Spleen (tissue), 13 donors: ENCODE measurements around the gene PCDHGA2. TPM values are rescaled to one million over a fixed set of nuclear protein-coding genes. Genes with fewer than 3 reads are reported as not detected.

Experiments
- DNase-seq: peaks from one replicate; pipeline ENCODE4 v3.0.0-alpha.2; 2020
- H3K27ac ChIP-seq, 8 donors: fragments of 200-600 bp; sonication (generic) in 7 of 8; 1 replicate in 4 of 8; 2 replicates in 4 of 8; pipeline versions ENCODE4 v1.5.0 to v1.8.0; 2016 to 2021; ENCODE audit warnings: inconsistent platforms in 4 of 8, mild to moderate bottlenecking in 4 of 8, moderate library complexity in 1 of 8
- H3K27me3 ChIP-seq, 7 donors: fragments of 200-600 bp; sonication (generic) in 6 of 7; replicated peaks in 1 of 7; 1 replicate in 4 of 7; 2 replicates in 3 of 7; pipeline versions ENCODE4 v1.5.0 to v1.8.0; 2016 to 2021; ENCODE audit warnings: inconsistent platforms in 3 of 7, mild to moderate bottlenecking in 1 of 7
- H3K36me3 ChIP-seq, 6 donors: fragments of 200-600 bp; sonication (generic) in 5 of 6; 1 replicate in 4 of 6; 2 replicates in 2 of 6; pipeline versions ENCODE4 v1.5.0 to v1.8.0; 2016 to 2021; ENCODE audit warnings: inconsistent platforms in 2 of 6
- H3K4me1 ChIP-seq, 6 donors: fragments of 200-600 bp; sonication (generic) in 5 of 6; 1 replicate in 3 of 6; 2 replicates in 3 of 6; pipeline versions ENCODE4 v1.5.0 to v1.8.0; 2016 to 2021; ENCODE audit warnings: inconsistent platforms in 3 of 6
- H3K4me3 ChIP-seq, 8 donors: fragments of 200-600 bp; sonication (generic) in 7 of 8; 1 replicate in 4 of 8; 2 replicates in 4 of 8; pipeline versions ENCODE4 v1.5.0 to v1.8.0; 2016 to 2021; ENCODE audit warnings: inconsistent platforms in 4 of 8, mild to moderate bottlenecking in 4 of 8, moderate library complexity in 2 of 8
- H3K9me3 ChIP-seq, 8 donors: fragments of 200-600 bp; sonication (generic) in 7 of 8; 1 replicate in 4 of 8; 2 replicates in 4 of 8; pipeline versions ENCODE4 v1.5.0 to v1.8.0; 2016 to 2021; ENCODE audit warnings: inconsistent platforms in 4 of 8
- POLR2A ChIP-seq, 3 donors: fragments of 450-650 bp; IDR thresholded peaks; one replicate each; pipeline ENCODE4 v1.5.1; 2017; ENCODE audit warnings: antibody characterized with exemption in 3 of 3, mild to moderate bottlenecking in 1 of 3
- POLR2AphosphoS5 ChIP-seq, 3 donors: sonication (generic); formaldehyde crosslinking; IDR thresholded peaks; one replicate each; pipeline ENCODE4 v1.5.1; 2017; ENCODE audit warnings: antibody characterized with exemption in 3 of 3
- WGBS, 5 donors: extraction: QIAGEN DNeasy Blood & Tissue Kit in 3 of 5; methylation state at CpG; one replicate each; pipeline versions ENCODE4 v1.1.5 to v1.1.7; 2013 to 2018; 5-methylcytosine and 5-hydroxymethylcytosine counted together
- intact Hi-C: fragments of 100-400 bp; cut with DNase I; formaldehyde crosslinking; loops from one replicate; pipeline ENCODE4 v1.15.0; 2023; ENCODE audit warnings: low total_unique reads
- long read RNA-seq, 2 donors: transcript quantifications; one replicate each; lab custom pipeline, GENCODE V29; 2026
- polyA plus RNA-seq, 3 donors: library from polyadenylated mRNA; stranded (reverse); fragments of 200-250 nt; gene quantifications; one replicate each; pipeline ENCODE4 v1.2.1, GENCODE V29; 2013
- total RNA-seq, 7 donors: library from RNA; depleted of rRNA in 3 of 7; stranded (reverse); fragments of >200 nt in 3 of 7; fragmentation: NEBNext Ultra II Directional in 4 of 7; extraction: Animal tissue kit (Norgen Biotek cat#: 25700) in 4 of 7; gene quantifications; one replicate each; pipeline versions ENCODE4 v1.1.0 to v1.2.1, GENCODE V29; 2016 to 2021
- TF ChIP-seq, protein P1 (sequence below), 11 experiments: fragments of 200-600 bp in 7 of 11; fragments of 450-650 bp in 4 of 11; sonication (generic) in 4 of 11; IDR thresholded peaks in 8 of 11; conservative IDR thresholded peaks in 3 of 11; 1 replicate in 7 of 11; 2 replicates in 4 of 11; pipeline versions ENCODE4 v1.4.0 to v1.8.0; 2016 to 2021; ENCODE audit warnings: antibody characterized with exemption in 11 of 11, inconsistent platforms in 4 of 11, mild to moderate bottlenecking in 1 of 11
- donor health status: healthy with polysubstance abuse.
- donor health status: DM: no; HTN: no; CAD: no; lungs with moderate emphysema.
- donor health status: DM: no; HTN: no; CAD: no.
- donor health status: Bipolar disorder and iron deficiency.
- donor health status: healthy.
- donor health status: DM: no; HTN: no; CAD: no.
- donor health status: DM: yes; HTN: yes; CAD: no.

PCDHGA2 gene
- total RNA-seq = 1 to 10 TPM in 6 of 7 donors, under 1 TPM in 1; 0.84 to 3.9 (median 1.8) TPM
- polyA plus RNA-seq = under 1 TPM; 0.04 to 0.19 (median 0.06) TPM
- long read RNA-seq, donor 1, full-length matches to known transcripts = 2 of 2 reads
- long read RNA-seq, donor 1, partial matches to known transcripts = 0 of 2 reads
- long read RNA-seq, donor 1, other reads (novel, unspliced or antisense) = 0 of 2 reads
- long read RNA-seq, donor 2, full-length matches to known transcripts = 1 of 1 reads
- long read RNA-seq, donor 2, partial matches to known transcripts = 0 of 1 reads
- long read RNA-seq, donor 2, other reads (novel, unspliced or antisense) = 0 of 1 reads

DNA sequence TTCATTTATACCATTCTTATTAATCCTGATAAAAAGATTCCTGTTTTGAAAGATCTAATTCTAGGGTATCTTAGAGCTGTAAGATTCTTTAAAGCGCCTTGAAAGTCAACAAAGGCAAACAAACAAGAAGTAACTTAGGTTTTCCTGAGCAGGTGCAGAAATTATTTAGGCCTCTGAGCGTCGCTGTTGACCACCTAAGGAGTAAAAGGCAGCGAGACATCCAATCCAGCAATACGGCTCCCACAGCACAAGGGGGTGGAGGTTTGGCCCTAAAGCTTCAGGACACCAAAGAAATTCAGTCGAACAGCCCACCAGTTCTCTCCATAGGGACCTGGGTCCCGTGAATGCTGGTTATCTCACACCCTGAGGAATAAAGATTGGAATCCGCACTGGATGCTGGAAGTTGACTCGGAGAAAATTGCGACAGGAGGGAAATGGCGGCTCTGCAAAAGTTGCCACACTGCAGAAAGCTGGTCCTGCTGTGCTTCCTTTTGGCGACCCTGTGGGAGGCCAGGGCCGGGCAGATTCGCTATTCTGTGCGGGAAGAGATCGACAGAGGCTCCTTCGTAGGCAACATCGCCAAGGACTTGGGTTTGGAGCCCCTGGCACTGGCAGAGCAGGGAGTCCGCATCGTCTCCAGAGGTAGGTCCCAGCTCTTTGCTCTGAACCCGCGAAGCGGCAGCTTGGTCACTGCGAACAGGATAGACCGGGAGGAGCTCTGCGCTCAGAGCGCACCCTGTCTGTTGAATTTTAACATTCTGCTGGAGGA, at the start of gene PCDHGA2:
TSS of gene PCDHGA2 (plus strand) at position 223 of the 769 bp plus-strand sequence.
- WGBS, 5 donors = 13 to 18% (median 14%) methylated on average over 26 to 27 of the region's 27 CpGs
- no peaks in the 10 kb centered on the region for H3K4me1 ChIP-seq
- intact Hi-C loops = no loop called here
- no peaks in the 10 kb centered on the region for H3K36me3 ChIP-seq
- no peak within 1 kb of the TSS for H3K27ac ChIP-seq
- DNase-seq = no peak
- peaks cover 0 to 100% (median 88%) of the 10 kb centered on the region in 8 donors for H3K9me3 ChIP-seq
- TF ChIP-seq POLR2AphosphoS5 (IDR thresholded peaks at IDR 0.05) = no peak
- TF ChIP-seq, protein P1, sequence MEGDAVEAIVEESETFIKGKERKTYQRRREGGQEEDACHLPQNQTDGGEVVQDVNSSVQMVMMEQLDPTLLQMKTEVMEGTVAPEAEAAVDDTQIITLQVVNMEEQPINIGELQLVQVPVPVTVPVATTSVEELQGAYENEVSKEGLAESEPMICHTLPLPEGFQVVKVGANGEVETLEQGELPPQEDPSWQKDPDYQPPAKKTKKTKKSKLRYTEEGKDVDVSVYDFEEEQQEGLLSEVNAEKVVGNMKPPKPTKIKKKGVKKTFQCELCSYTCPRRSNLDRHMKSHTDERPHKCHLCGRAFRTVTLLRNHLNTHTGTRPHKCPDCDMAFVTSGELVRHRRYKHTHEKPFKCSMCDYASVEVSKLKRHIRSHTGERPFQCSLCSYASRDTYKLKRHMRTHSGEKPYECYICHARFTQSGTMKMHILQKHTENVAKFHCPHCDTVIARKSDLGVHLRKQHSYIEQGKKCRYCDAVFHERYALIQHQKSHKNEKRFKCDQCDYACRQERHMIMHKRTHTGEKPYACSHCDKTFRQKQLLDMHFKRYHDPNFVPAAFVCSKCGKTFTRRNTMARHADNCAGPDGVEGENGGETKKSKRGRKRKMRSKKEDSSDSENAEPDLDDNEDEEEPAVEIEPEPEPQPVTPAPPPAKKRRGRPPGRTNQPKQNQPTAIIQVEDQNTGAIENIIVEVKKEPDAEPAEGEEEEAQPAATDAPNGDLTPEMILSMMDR (IDR thresholded peaks at IDR 0.05 in 8 of 11, conservative IDR thresholded peaks at IDR 0.05 in 3 of 11) = peak in 2 of 11 experiments; percentile 30 to 38
- peak within 1 kb of the TSS in 4 of 8 donors; percentile 11 to 39 (median 24) for H3K4me3 ChIP-seq
- H3K27me3 ChIP-seq = peaks cover 0 to 100% (median 24%) of the 10 kb centered on the region in 7 donors

DNA sequence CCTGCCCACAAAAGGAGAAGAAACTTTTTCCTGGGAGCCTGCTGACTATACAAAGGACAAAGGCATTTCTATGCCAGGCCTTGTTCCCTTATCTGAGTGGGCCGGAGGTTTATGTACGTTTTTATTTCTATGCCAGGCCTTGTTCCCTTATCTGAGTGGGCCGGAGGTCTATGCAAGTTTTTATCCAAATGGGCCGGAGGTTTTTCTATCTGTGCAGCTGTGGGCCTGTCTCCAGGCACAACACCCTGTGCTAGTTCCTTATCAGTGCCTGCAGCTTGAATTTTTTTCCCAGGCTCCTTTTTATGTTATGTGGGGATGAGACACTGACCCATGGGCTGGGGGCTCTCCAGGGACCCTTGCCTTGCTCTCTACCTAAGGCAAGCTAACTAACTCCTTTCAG, 40.2 kb upstream of the PCDHGA2 start:
- no peak for DNase-seq
- WGBS, 5 donors = 80 to 93% (median 89%) methylated on average over 4 of the region's 4 CpGs
- intact Hi-C loops = no loop called here

DNA sequence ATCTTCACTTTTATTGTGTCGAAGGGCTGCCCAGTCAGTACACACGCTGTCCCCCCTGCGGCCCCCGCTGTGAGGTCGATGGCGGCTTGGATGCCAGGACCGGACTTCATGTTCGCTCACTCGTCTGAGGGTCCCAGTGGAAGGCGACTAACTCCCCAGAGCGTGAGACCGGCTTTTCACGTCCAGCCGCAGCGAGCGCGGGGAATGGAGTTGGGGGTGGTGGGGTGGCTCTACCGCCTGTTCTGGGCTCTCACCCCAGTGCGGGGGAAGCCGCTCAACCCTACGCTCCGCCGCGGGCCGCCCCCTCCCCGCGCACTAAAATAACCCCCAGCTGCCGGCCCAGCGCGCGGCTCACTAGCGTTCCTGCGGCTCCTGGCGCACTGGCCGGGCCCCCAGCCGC, 34.8 kb upstream of the PCDHGA2 start, which contains the start of gene SLC25A2:
TSS of gene SLC25A2 (minus strand) at position 294 of the 400 bp plus-strand sequence. CDS start at position 110, 184 bp downstream.
- Histone ChIP-seq H3K27me3 (no peaks in the 10 kb centered on the region), H3K4me1 (no peaks in the 10 kb centered on the region), H3K9me3 (peaks cover 32 to 100% (median 100%) of the 10 kb centered on the region in 8 donors), H3K4me3 (peak within 1 kb of the TSS in 1 of 8 donors; percentile 15), H3K36me3 (peaks cover 0 to 65% (median 0%) of the 10 kb centered on the region in 6 donors), H3K27ac (no peak within 1 kb of the TSS)
- TF ChIP-seq POLR2AphosphoS5 (IDR thresholded peaks at IDR 0.05) (no peak), POLR2A (IDR thresholded peaks at IDR 0.05) (no peak)
- TF ChIP-seq, protein P1 (IDR thresholded peaks at IDR 0.05 in 8 of 11, conservative IDR thresholded peaks at IDR 0.05 in 3 of 11) = no peak
- WGBS, 5 donors = 55 to 78% (median 64%) methylated on average over 28 to 36 of the region's 36 CpGs
- intact Hi-C loops = no loop called here
- no peak for DNase-seq

More for the DNA sequence above, 40.2 kb upstream of the PCDHGA2 start:
- TF ChIP-seq POLR2AphosphoS5 (IDR thresholded peaks at IDR 0.05) = no peak
- TF ChIP-seq, protein P1 (IDR thresholded peaks at IDR 0.05 in 8 of 11, conservative IDR thresholded peaks at IDR 0.05 in 3 of 11) = no peak
- no peak for TF ChIP-seq POLR2A (IDR thresholded peaks at IDR 0.05)
- no peaks in the 10 kb centered on the region for H3K4me1 ChIP-seq
- no peak overlapping the region for H3K27ac ChIP-seq
- H3K27me3 ChIP-seq = no peaks in the 10 kb centered on the region
- H3K9me3 ChIP-seq = peaks cover 19 to 100% (median 100%) of the 10 kb centered on the region in 8 donors
- H3K4me3 ChIP-seq = no peak overlapping the region
- peaks cover 0 to 76% (median 14%) of the 10 kb centered on the region in 6 donors for H3K36me3 ChIP-seq

DNA sequence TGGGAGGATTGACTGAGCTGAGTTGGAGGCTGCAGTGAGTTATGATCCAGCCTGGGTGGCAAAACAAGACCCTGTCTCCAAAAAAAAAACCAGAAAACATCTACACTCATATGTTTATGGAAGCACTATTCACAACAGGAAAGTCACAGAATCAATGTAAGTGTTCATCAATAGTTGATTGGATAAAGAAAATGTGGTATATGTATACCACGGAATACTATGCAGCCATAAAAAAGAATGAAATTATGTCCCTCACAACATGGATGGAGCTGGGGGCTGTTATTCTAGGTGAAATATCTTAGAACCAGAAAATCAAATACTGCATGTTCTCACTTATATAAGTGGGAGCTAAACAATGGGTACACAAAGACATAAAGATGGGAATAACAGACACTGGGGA, 31.9 kb upstream of the PCDHGA2 start:
- Histone ChIP-seq H3K27ac (no peak overlapping the region), H3K9me3 (peaks cover 29 to 100% (median 100%) of the 10 kb centered on the region in 8 donors), H3K36me3 (peaks cover 0 to 62% (median 2%) of the 10 kb centered on the region in 6 donors), H3K27me3 (no peaks in the 10 kb centered on the region), H3K4me3 (no peak overlapping the region), H3K4me1 (no peaks in the 10 kb centered on the region)
- intact Hi-C loops = no loop called here
- WGBS, 5 donors = 91 to 100% (median 100%) methylated on average over 1 of the region's 1 CpG
- DNase-seq = no peak
- TF ChIP-seq POLR2AphosphoS5 (IDR thresholded peaks at IDR 0.05) (no peak), POLR2A (IDR thresholded peaks at IDR 0.05) (no peak)
- TF ChIP-seq, protein P1 (IDR thresholded peaks at IDR 0.05 in 8 of 11, conservative IDR thresholded peaks at IDR 0.05 in 3 of 11) = no peak
